A549 treated with Hydrocortisone at 1 μM for 4 hours (cell line): Measurements from ENCODE around the gene NUTM2E. TPM values are rescaled to one million over a fixed set of nuclear protein-coding genes. Genes with fewer than 3 reads are reported as not detected.

Experiments
- total RNA-seq: library from RNA; stranded (reverse); fragments of 200-300 nt; extraction: Qiagen RNA extraction; gene quantifications from 5 replicates; pipeline ENCODE4 v1.2.3, GENCODE V29; 2022

NUTM2E gene
- total RNA-seq: 0.30 to 0.47 TPM (median 0.38 TPM) in 5 replicates

GRCh38 chr10:79826496-79827215 is at the start of gene NUTM2E:
Gene NUTM2E, plus strand, starts transcription at chr10:79826739. Its CDS starts 15,002 bp downstream, at chr10:79841741.

Other genes with a start within 250 kb of the NUTM2E start
- not detected in 5 replicates for gene SFTPA1, start 215.8 kb upstream of the NUTM2E start, total RNA-seq
- 0.17 to 0.52 TPM (median 0.36 TPM) in 5 replicates for gene NUTM2B, start 123.5 kb upstream of the NUTM2E start, total RNA-seq
- 0.23 to 0.33 TPM (median 0.24 TPM) in 5 replicates for gene SFTPD, start 122.4 kb downstream of the NUTM2E start, total RNA-seq